Tibial nerve (tissue), 4 donors: ENCODE data around the gene SLC35F3. TPM values are rescaled to one million over a fixed set of nuclear protein-coding genes. Genes with fewer than 3 reads are reported as not detected.
"Not testable (repeated sequence)": the region's sequence is repeated elsewhere in the genome, so short reads cannot be mapped to it uniquely, and the experiment has no call there.

Experiments used
- DNase-seq, 2 donors: peaks; one replicate each; pipeline ENCODE4 v3.0.0-alpha.2; 2019; ENCODE audit warnings: low spot score in 2 of 2
- H3K27ac ChIP-seq, 4 donors: fragments of 200-600 bp; sonication (generic) in 3 of 4; one replicate each; pipeline ENCODE4 v1.5.1; 2017 to 2019; ENCODE audit warnings: mild to moderate bottlenecking in 1 of 4
- H3K27me3 ChIP-seq, 2 donors: fragments of 200-600 bp; sonication (generic) in 1 of 2; one replicate each; pipeline versions ENCODE4 v1.5.1 to v1.6.0; 2017 to 2019
- H3K36me3 ChIP-seq, 3 donors: fragments of 200-600 bp; sonication (generic); one replicate each; pipeline ENCODE4 v1.5.1; 2018 to 2019
- H3K4me1 ChIP-seq, 4 donors: fragments of 200-600 bp; sonication (generic) in 3 of 4; one replicate each; pipeline ENCODE4 v1.5.1; 2017 to 2019
- H3K4me3 ChIP-seq, 4 donors: fragments of 200-600 bp; sonication (generic) in 3 of 4; one replicate each; pipeline ENCODE4 v1.5.1; 2017 to 2019; ENCODE audit warnings: mild to moderate bottlenecking in 1 of 4, moderate library complexity in 1 of 4
- H3K9me3 ChIP-seq, 4 donors: fragments of 200-600 bp; sonication (generic) in 3 of 4; one replicate each; pipeline ENCODE4 v1.5.1; 2017 to 2019
- EP300 ChIP-seq, 2 donors: sonication (generic); formaldehyde crosslinking; IDR thresholded peaks; one replicate each; pipeline ENCODE4 v1.6.1; 2017; ENCODE audit warnings: antibody characterized with exemption in 2 of 2, mild to moderate bottlenecking in 1 of 2
- POLR2A ChIP-seq, 2 donors: fragments of 450-650 bp; IDR thresholded peaks; one replicate each; pipeline ENCODE4 v1.6.1; 2017; ENCODE audit warnings: antibody characterized with exemption in 2 of 2, mild to moderate bottlenecking in 2 of 2, moderate library complexity in 2 of 2
- WGBS, 2 donors: methylation state at CpG; one replicate each; pipeline ENCODE4 v1.1.5; 2018; 5-methylcytosine and 5-hydroxymethylcytosine counted together
- total RNA-seq, 4 donors: library from RNA; depleted of rRNA; stranded (reverse); fragments of >200 nt; gene quantifications; one replicate each; pipeline ENCODE4 v1.1.0, GENCODE V29; 2016
- TF ChIP-seq, protein P1 (sequence below), 5 experiments: fragments of 200-600 bp in 3 of 5; fragments of 450-650 bp in 2 of 5; sonication (generic) in 3 of 5; IDR thresholded peaks; one replicate each; pipeline ENCODE4 v1.5.1; 2016 to 2019; ENCODE audit warnings: antibody characterized with exemption in 5 of 5, mild to moderate bottlenecking in 3 of 5, moderate library complexity in 2 of 5

Gene SLC35F3
- total RNA-seq, 4 donors from 2014 or later, result 0.90 TPM; not detected in 3

DNA sequence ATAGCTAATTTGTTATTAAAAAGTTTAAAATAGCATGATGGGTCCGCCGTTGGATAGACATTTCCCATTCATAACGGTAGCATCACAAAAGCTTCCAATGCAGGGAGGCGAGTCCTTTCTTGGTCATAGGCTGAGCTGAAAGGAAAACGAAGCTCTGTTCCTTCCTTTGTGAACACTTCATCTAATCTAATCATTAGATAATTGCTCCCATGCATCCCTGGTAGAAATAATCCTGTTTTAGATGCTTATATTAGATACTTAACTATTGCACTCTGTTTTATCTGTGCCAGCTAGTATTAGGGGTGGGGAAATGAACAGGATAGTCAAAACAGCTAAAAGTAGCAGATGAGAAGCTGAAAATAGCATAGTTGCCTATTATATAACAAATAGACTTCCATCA lies 215.0 kb downstream of the SLC35F3 start:
- WGBS, 2 donors, result 79 to 83% methylated on average over 5 of the region's 5 CpGs
- H3K9me3 ChIP-seq, result no peaks in the 10 kb centered on the region
- H3K36me3 ChIP-seq, result no peaks in the 10 kb centered on the region
- H3K4me1 ChIP-seq, result peaks cover 0 to 5% (median 0%) of the 10 kb centered on the region in 4 donors
- DNase-seq, result no peak
- H3K27me3 ChIP-seq, result peaks cover 0 to 7% of the 10 kb centered on the region in 2 donors
- H3K27ac ChIP-seq, result no peak overlapping the region
- no peak overlapping the region for H3K4me3 ChIP-seq
- TF ChIP-seq POLR2A (IDR thresholded peaks at IDR 0.05) (no peak), EP300 (IDR thresholded peaks at IDR 0.05) (no peak)
- TF ChIP-seq, protein P1, sequence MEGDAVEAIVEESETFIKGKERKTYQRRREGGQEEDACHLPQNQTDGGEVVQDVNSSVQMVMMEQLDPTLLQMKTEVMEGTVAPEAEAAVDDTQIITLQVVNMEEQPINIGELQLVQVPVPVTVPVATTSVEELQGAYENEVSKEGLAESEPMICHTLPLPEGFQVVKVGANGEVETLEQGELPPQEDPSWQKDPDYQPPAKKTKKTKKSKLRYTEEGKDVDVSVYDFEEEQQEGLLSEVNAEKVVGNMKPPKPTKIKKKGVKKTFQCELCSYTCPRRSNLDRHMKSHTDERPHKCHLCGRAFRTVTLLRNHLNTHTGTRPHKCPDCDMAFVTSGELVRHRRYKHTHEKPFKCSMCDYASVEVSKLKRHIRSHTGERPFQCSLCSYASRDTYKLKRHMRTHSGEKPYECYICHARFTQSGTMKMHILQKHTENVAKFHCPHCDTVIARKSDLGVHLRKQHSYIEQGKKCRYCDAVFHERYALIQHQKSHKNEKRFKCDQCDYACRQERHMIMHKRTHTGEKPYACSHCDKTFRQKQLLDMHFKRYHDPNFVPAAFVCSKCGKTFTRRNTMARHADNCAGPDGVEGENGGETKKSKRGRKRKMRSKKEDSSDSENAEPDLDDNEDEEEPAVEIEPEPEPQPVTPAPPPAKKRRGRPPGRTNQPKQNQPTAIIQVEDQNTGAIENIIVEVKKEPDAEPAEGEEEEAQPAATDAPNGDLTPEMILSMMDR (IDR thresholded peaks at IDR 0.05), result no peak

DNA sequence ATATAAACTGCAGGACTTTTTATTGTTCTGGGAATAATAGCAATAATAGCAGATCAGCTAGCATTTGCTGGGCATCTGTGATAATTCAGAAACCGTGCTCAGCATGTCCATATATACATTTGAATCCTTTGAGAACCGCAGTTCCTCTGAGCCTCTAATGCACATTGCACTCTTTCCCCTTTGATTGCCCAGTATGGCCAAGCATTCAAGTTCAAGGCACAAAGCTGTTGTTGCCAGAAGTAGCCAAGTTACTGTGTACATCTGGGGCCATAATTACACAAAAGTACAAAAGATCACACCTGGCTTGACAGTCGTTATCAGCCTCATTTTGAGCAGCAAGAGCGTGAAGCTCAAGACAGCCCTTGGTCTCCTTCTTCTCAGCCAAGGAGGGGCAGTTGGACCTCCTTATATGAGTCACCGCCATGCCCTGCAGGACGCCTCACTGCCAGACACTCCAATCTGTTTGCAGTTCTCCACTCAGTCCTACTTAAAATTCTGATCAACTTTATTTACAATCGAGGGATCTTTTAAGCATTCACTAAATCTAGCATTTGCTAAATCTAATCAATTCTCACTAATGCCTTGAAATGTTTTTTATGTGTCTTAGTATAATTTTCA lies 216.0 kb downstream of the SLC35F3 start:
- WGBS, 2 donors, result 65 to 73% methylated on average over 7 of the region's 7 CpGs
- no peak for DNase-seq

DNA sequence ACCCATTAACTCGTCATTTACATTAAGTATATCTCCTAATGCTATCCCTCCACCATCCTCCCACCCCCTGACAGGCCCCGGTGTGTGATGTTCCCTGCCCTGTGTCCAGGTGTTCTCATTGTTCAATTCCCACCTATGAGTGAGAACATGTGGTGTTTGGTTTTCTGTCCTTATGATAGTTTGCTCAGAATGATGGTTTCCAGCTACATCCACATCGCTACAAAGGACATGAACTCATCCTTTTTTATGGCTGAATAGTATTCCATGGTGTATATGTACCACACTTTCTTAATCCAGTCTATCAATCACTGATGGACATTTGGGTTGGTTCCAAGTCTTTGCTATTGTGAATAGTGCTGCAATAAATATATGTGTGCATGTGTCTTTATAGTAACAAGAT lies 217.2 kb downstream of the SLC35F3 start:
- 87 to 93% methylated on average over 3 of the region's 3 CpGs for WGBS, 2 donors
- not testable (repeated sequence) for H3K36me3 ChIP-seq, H3K9me3 ChIP-seq, H3K27ac ChIP-seq, H3K4me3 ChIP-seq, DNase-seq, H3K4me1 ChIP-seq
- peaks cover 0 to 26% of the 10 kb centered on the region in 2 donors for H3K27me3 ChIP-seq

More for the DNA sequence above, 216.0 kb downstream of the SLC35F3 start:
- Histone ChIP-seq H3K27ac (no peak overlapping the region), H3K4me3 (no peak overlapping the region), H3K36me3 (no peaks in the 10 kb centered on the region), H3K9me3 (no peaks in the 10 kb centered on the region), H3K27me3 (peaks cover 0 to 17% of the 10 kb centered on the region in 2 donors), H3K4me1 (peaks cover 0 to 4% (median 0%) of the 10 kb centered on the region in 4 donors)
- TF ChIP-seq, protein P1 (IDR thresholded peaks at IDR 0.05), result no peak
- TF ChIP-seq POLR2A (IDR thresholded peaks at IDR 0.05) (no peak), EP300 (IDR thresholded peaks at IDR 0.05) (no peak)

DNA sequence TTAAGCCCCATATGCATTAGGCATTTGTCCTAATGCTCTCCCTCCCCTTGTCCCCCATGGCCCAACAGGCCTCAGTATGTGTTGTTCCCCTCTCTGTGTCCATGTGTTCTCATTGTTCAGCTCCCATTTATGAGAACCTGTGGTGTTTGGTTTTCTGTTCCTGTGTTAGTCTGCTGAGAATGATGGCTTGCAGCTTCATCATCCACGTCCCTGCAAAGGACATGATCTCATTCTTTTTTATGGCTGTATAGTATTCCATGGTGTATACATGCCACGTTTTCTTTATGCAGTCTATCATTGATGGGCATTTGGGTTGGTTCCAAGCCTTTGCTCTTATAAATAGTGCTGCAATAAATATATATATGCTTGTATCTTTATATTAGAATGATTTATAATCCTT lies 218.1 kb downstream of the SLC35F3 start:
- H3K36me3 ChIP-seq, H3K9me3 ChIP-seq, H3K27ac ChIP-seq, H3K4me1 ChIP-seq, DNase-seq, H3K4me3 ChIP-seq: not testable (repeated sequence)
- H3K27me3 ChIP-seq, result peaks cover 0 to 33% of the 10 kb centered on the region in 2 donors
- WGBS, 2 donors, result 83% methylated on average over 2 of the region's 2 CpGs

DNA sequence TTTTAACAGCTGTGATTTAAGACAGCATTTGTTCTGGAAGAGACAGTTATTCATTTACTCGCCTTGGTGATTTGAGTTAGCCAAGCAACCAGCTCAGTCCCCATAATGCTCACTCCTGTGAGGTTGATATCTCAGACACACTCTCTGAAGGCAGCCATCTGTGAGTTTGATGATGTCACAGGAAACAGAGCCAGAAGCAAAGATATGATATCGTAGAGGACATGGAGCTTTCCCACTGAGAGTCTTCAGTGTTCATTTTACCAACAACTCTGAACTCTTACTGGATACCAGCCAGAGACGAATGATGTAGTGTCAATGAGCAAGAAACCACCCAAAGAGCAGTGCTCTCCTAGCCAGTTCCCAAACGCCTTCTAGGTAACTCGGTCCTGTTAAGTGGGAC lies 219.4 kb downstream of the SLC35F3 start:
- no peaks in the 10 kb centered on the region for H3K9me3 ChIP-seq
- H3K36me3 ChIP-seq, result no peaks in the 10 kb centered on the region
- TF ChIP-seq, protein P1 (IDR thresholded peaks at IDR 0.05), result no peak
- TF ChIP-seq POLR2A (IDR thresholded peaks at IDR 0.05) (no peak), EP300 (IDR thresholded peaks at IDR 0.05) (no peak)
- H3K4me1 ChIP-seq, result peaks cover 0 to 4% (median 0%) of the 10 kb centered on the region in 4 donors
- WGBS, 2 donors, result 52 to 54% methylated on average over 5 of the region's 5 CpGs
- peaks cover 0 to 33% of the 10 kb centered on the region in 2 donors for H3K27me3 ChIP-seq
- no peak for DNase-seq
- no peak overlapping the region for H3K27ac ChIP-seq
- no peak overlapping the region for H3K4me3 ChIP-seq

DNA sequence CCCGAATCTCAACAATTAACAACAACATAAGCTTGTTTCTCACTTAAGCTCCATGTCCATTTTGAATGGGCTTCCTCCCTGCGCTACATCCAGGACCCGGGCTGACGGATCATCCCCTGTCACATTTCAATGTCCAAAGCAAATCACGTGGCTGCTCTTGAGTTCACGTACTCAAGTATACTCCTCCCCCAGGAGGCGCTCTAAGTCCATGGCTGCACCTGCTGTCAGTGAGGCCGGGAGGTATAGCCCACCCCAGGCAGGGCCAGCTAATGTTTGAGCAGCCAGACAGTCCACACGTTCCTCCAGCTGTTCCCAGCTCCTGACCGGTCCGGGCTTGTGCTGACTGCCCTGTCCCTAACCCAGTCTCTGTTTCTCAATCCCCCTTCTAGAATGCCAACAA lies 220.8 kb downstream of the SLC35F3 start:
- H3K9me3 ChIP-seq, result no peaks in the 10 kb centered on the region
- WGBS, 2 donors, result 14 to 17% methylated on average over 11 of the region's 11 CpGs
- H3K4me1 ChIP-seq, result peaks cover 0 to 4% (median 0%) of the 10 kb centered on the region in 4 donors
- DNase-seq, result no peak
- no peaks in the 10 kb centered on the region for H3K36me3 ChIP-seq
- H3K4me3 ChIP-seq, result no peak overlapping the region
- no peak overlapping the region for H3K27ac ChIP-seq
- peaks cover 0 to 33% of the 10 kb centered on the region in 2 donors for H3K27me3 ChIP-seq
- TF ChIP-seq EP300 (IDR thresholded peaks at IDR 0.05) (no peak), POLR2A (IDR thresholded peaks at IDR 0.05) (no peak)
- TF ChIP-seq, protein P1 (IDR thresholded peaks at IDR 0.05), result no peak
